NCI-H524 (cell line): ENCODE results near the gene QRICH2.
"Not testable (repeated sequence)": the region's sequence is repeated elsewhere in the genome, so short reads cannot be mapped to it uniquely, and the experiment has no call there.

Experiments used
- DNase-seq, 2 experiments: peaks; one replicate each; lab custom pipeline; 2025; lab: John Stamatoyannopoulos, UW

Gene QRICH2

GRCh38 chr17:76246080-76247066, 61.7 kb downstream of the QRICH2 start:
- DNase-seq = no peak

DNA sequence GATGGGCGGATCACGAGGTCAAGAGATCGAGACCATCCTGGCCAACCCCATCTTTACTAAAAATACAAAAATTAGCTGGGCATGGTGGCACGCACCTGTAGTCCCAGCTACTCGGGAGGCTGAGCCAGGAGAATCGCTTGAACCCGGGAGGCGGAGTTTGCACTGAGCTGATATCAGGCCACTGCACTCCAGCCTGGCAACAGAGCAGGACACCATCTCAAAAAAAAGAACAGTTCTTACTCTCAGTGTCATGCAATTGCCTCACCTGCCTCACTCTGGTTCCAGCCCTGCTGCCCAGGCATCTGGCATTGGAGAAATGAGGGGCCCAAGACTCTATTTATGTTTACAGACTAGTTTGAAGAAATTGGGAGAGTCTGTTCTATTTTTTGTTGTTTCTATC, 63.4 kb downstream of the QRICH2 start:
- DNase-seq = not testable (repeated sequence)

GRCh38 chr17:76243826-76244679, 64.0 kb downstream of the QRICH2 start:
- no peak for DNase-seq

GRCh38 chr17:76241691-76242255, 66.3 kb downstream of the QRICH2 start:
- DNase-seq = no peak

DNA sequence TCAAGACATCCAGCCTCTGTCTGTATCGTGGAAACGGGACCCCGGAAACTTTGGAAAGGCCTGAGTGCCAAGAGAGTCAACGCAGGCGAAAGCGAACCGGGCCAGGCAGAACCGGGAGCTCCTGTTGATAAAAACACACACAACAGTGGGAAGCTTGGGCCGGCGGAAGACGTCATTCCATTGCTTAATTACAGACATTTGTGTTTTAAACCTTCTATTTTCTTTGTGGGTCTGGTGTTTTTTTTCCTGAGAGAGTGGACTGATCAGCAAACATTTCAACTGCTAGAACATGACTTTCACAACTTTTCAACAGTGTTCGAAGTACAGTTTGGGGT, 66.9 kb downstream of the QRICH2 start:
- DNase-seq = no peak

DNA sequence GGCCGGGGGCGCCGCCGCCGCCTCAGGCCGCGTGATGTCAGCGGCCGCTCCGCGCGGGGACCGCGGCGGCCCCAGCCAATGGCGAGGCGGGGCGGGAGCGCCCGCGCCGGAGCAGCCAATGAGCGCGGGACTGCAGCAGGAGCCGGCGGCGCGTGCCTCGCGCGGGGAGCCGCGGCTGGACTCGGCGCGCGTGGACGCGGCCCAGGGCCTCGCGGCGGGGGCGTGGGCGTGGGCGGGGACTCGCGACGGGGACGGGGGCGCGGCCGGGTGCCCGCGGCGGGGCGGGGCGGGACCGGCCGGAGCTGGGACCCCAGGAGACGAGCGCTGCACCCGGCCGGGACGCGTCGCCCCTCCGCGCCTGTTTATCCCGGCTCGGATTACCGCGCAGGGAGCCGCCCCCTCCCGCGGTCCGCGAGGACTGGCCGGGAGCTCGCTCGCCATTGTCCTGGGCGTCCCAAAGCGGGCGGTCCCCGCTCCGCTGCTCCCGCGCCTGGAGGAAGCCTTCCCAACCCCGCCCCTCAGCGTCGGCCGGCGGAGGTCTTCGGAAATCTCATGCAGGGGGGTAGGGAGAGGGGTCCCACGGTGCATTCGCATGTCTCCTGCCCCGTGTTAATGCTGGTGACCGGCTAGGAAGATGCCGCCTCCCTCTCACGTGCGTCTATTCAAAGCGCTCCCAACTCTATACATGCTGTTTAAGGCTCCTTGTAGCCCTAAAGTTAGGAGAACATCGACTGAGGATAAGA, 67.4 kb downstream of the QRICH2 start, which contains the start of gene RNF157:
RNF157 (minus strand) TSS at position 33 of the 743 bp plus-strand sequence. CDS start 253 bp downstream, outside the sequence.
- DNase-seq = peak; percentile 56 to 84

DNA sequence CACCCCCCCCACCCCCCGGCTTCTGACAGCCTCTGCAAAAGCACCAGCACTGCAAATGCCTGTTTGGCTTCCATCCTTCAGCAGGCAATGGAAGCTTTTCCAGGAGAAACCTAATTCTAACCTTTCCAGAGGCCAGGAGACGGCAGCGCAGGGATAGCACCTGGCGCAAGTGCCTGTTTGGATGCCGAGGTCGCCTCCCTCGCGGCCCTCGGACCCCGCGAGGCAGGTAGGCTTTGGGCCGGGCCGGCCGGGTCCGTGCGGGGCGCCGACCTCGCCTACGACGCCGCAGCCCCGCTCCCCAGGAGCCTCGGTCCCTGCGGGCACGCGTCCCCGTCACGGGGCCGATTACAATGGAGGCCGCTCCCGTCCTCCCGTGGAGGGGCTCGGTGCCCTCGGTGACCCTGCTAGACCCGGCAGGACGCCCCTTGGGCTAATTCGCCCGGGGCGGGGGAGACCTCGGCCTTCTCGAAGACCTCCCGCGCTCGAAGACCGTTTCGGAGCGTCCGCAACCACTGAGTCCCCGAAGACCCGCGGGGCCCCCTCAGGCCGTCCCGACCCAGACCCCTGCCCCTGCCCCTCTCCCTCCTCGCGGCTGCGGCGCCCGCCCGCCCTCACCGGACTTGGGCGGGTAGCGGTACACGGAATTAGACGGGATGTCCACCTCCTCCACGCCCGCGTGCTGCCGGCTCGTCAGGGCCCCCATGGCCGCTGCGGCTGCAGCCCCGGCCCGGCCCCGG, 68.4 kb downstream of the QRICH2 start:
- no peak for DNase-seq

DNA sequence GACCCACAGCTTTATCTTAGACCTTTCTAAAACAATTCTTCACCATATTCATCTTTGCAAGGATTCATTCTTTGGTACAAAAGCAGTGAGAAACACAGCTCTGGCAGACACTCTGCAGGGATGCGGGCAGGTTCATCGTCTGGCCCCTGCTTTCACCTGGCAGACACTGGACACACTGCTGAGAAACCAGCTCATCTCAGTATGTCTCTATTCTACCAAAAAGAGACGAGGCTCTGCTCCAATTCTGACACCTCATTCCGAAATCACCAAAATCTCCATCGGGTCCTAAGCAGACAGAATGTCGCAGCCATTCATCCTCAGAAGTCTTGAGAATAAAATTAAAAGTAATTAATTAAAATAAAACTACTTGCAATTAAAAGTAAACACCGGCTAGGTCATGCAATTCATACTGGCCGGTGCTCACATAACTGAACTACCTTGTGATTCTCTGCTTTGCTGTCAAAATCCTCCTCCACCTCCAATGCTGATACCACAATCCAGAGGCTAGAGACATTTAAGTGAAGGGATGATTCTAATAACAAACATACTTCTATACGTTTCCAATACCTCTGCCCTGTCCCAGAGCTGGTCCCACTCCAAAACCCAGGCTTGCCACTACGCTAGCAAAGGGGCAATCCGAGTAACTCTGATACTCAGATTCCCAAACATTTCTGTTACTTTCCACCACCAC, 69.1 kb downstream of the QRICH2 start:
- DNase-seq = no peak

DNA sequence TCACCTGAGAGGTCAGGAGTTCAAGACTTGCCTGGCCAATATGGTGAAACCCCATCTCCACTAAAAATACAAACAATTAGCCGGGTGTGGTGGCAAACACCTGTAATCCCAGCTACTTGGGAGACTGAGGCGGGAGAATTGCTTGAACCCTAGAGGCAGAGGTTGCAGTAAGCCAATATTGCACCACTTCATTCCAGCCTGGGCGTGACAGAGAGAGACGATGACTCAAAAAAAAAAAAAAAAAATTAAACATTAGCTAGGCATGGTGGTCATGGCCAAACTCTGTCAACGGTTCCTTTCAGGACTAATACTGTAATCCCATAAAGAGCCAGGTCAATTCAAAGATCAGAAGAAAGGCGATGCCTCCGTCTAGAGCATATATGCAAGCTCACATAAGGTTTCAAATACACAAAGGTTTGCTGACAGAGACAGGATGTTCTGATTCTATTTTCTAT, 70.2 kb downstream of the QRICH2 start:
- no peak for DNase-seq

DNA sequence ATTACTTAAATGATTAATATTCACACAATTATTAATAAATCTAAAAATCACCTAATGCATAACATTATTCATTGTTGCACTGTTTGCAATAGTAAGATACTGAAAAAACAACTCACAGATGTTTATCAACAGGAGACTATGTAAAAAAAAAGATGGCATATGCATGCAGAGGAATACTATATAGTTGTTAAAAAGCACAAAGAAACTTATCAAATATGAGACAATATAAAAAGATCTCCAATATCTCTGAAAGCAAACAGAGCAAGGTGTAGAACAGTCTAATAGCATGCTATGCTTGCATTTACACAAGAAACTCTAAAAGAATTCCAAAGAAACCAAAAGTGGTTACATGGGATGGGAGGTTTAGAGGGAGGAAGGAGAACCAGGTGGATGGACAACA, 71.5 kb downstream of the QRICH2 start:
- no peak for DNase-seq

DNA sequence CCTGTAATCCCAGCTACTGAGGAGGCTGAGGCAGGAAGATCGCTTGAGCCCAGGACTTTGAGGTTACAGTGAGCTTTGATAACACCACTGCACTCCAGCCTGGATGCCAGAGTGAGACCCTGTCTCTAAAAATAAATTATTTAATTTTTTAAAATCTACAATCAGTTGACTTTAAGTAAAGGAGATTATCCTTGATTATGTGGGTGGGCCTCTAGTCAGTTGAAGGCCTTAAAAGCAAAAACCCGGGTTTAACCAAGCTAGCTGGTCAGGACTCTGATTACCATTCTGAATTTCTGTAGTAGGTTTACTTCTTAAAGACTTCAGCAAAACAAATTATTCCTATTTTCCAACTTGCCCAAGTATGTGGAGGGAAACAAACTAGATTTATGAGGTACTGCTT, 72.2 kb downstream of the QRICH2 start:
- DNase-seq = no peak

- DNase-seq = no peak
These were observed 73.8 kb downstream of the QRICH2 start for GRCh38 chr17:76234354-76234679.

DNA sequence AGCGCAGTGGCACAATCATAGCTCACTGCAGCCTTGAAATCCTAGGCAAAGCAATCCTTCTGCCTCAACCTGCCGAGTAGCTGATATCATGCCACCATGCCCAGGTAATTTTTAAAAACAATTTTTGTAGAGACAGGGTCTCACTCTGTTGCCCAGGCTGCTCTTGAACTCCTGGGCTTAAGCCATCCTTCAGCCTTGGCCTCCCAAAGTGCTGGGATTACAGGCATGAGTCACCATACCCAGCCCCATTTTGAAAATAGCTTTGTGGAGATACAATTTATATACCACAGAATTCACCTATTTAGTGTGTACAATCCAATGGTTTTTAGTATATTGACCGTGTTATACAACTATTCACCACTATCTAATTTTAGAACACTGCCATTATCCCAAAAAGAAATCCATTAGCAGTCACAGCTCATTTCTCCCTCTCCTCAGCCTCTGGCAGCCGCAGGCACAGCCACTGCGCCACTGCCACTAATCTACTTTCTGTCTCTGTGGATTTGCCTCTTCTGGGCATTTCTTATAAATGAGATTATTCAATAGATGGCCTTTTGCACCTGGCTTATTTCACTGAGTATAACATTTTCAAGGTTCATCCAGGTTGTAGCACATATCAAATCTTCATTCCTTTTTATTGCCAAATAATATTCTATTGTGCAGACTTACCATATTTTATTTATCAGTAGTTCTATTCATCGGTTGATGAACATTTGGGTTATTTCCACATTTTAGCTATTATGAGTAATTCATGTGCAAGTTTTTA, 74.3 kb downstream of the QRICH2 start:
- DNase-seq = no peak

DNA sequence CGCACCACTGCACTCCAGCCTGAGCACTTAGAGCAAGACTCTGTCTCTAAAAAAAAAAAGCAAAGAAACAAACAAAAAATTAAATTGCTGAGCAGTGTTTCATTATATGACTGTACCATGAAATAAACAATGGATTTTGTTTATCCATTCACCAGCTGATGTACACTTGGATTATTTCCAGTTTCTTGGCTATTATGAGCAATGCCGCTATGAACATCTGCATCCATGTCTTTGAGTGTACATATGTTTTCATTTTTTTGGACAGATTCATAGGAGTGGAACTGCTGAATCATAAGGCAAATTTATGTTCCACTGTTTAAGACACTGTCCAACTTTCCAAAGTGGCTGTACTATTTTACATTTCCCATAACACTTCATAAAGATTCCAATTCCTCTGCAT, 75.7 kb downstream of the QRICH2 start:
- no peak for DNase-seq

GRCh38 chr17:76226749-76227148, 81.3 kb downstream of the QRICH2 start:
- DNase-seq = not testable (repeated sequence)

- not testable (repeated sequence) for DNase-seq
These were observed 82.5 kb downstream of the QRICH2 start for GRCh38 chr17:76225373-76226086.
